Transverse colon (tissue), 4 donors: ENCODE measurements around the gene SHQ1.

Source experiments
- CTCF ChIP-seq, 5 experiments: fragments of 200-600 bp in 3 of 5; fragments of 450-650 bp in 2 of 5; sonication (generic) in 3 of 5; IDR thresholded peaks; 1 replicate in 2 of 5; 2 replicates in 3 of 5; pipeline ENCODE4 v1.5.1; 2016 to 2017; ENCODE audit warnings: antibody characterized with exemption in 5 of 5, inconsistent platforms in 3 of 5, mild to moderate bottlenecking in 2 of 5, moderate library complexity in 1 of 5
- POLR2A ChIP-seq: fragments of 450-650 bp; IDR thresholded peaks from one replicate; pipeline ENCODE4 v1.6.1; 2016; ENCODE audit warnings: antibody characterized with exemption, mild to moderate bottlenecking, moderate library complexity
- POLR2AphosphoS5 ChIP-seq, 3 donors: sonication (generic); formaldehyde crosslinking; IDR thresholded peaks; one replicate each; pipeline ENCODE4 v1.6.1; 2016; ENCODE audit warnings: antibody characterized with exemption in 3 of 3

GRCh38 chr3:72802001-72802400, 46.2 kb downstream of the SHQ1 start:
- TF ChIP-seq POLR2A (no peak), CTCF (IDR thresholded peaks at IDR 0.05) (no peak), POLR2AphosphoS5 (IDR thresholded peaks at IDR 0.05) (no peak)
